Erythroblast (primary cell): ENCODE results near the gene EPN3.

Experiments
- DNase-seq, 2 experiments: peaks; one replicate each; lab custom pipeline; 2025; lab: John Stamatoyannopoulos, UW
- GATA1 ChIP-seq: IDR thresholded peaks from 2 replicates; pipeline ENCODE4 v1.6.1; 2011; ENCODE audit warnings: low read depth, mild to moderate bottlenecking, control low read depth, low read length, moderate library complexity
- POLR2A ChIP-seq: IDR thresholded peaks from 2 replicates; pipeline ENCODE4 v1.6.1; 2011; ENCODE audit warnings: mild to moderate bottlenecking, low read length

Gene EPN3

GRCh38 chr17:50565402-50566350 is 33.1 kb downstream of the EPN3 start:
- DNase-seq = peak; percentile 29 to 43
- TF ChIP-seq POLR2A (no peak), GATA1 (no peak)

GRCh38 chr17:50566886-50567285 is 34.4 kb downstream of the EPN3 start:
- TF ChIP-seq GATA1 = no peak
- TF ChIP-seq POLR2A = no peak
- DNase-seq = no peak

GRCh38 chr17:50568659-50569058 is 36.1 kb downstream of the EPN3 start:
- TF ChIP-seq POLR2A = no peak
- TF ChIP-seq GATA1 = no peak
- no peak for DNase-seq

- TF ChIP-seq GATA1 (no peak), POLR2A (no peak)
- DNase-seq = no peak
Measured at GRCh38 chr17:50569592-50569991, 37.1 kb downstream of the EPN3 start.

GRCh38 chr17:50570032-50570431 is 37.5 kb downstream of the EPN3 start:
- TF ChIP-seq POLR2A = no peak
- no peak for TF ChIP-seq GATA1
- DNase-seq = no peak

GRCh38 chr17:50570528-50570927 is 38.0 kb downstream of the EPN3 start:
- TF ChIP-seq GATA1 (no peak), POLR2A (no peak)

GRCh38 chr17:50571681-50572080 is 39.1 kb downstream of the EPN3 start:
- DNase-seq = no peak
- TF ChIP-seq GATA1 (no peak), POLR2A (no peak)

More at GRCh38 chr17:50570528-50570927, 38.0 kb downstream of the EPN3 start:
- no peak for DNase-seq

GRCh38 chr17:50572541-50572940 is 40.0 kb downstream of the EPN3 start:
- TF ChIP-seq GATA1 = no peak
- no peak for TF ChIP-seq POLR2A
- DNase-seq = no peak

GRCh38 chr17:50573866-50574611 is 41.5 kb downstream of the EPN3 start:
- TF ChIP-seq GATA1 = no peak
- no peak for TF ChIP-seq POLR2A
- no peak for DNase-seq

- no peak for DNase-seq
- TF ChIP-seq POLR2A (no peak), GATA1 (no peak)
Measured at GRCh38 chr17:50575581-50576210, 43.2 kb downstream of the EPN3 start.

GRCh38 chr17:50576864-50577263 is 44.3 kb downstream of the EPN3 start:
- TF ChIP-seq POLR2A = no peak
- TF ChIP-seq GATA1 = no peak
- no peak for DNase-seq

GRCh38 chr17:50577451-50577954 is 45.0 kb downstream of the EPN3 start:
- no peak for DNase-seq
- TF ChIP-seq GATA1 = no peak
- no peak for TF ChIP-seq POLR2A

- TF ChIP-seq POLR2A = no peak
- TF ChIP-seq GATA1 = no peak
- DNase-seq = no peak
Measured at GRCh38 chr17:50578173-50578572, 45.6 kb downstream of the EPN3 start.
